ENCODE data around the gene NEDD4L.

GRCh38 chr18:58104096-58104495, 60.1 kb downstream of the NEDD4L start:
- TF ChIP-seq EZH2 (IDR thresholded peaks at IDR 0.05; ENCODE audit: borderline replicate concordance, low read length), result no peak
- TF ChIP-seq, protein P1, sequence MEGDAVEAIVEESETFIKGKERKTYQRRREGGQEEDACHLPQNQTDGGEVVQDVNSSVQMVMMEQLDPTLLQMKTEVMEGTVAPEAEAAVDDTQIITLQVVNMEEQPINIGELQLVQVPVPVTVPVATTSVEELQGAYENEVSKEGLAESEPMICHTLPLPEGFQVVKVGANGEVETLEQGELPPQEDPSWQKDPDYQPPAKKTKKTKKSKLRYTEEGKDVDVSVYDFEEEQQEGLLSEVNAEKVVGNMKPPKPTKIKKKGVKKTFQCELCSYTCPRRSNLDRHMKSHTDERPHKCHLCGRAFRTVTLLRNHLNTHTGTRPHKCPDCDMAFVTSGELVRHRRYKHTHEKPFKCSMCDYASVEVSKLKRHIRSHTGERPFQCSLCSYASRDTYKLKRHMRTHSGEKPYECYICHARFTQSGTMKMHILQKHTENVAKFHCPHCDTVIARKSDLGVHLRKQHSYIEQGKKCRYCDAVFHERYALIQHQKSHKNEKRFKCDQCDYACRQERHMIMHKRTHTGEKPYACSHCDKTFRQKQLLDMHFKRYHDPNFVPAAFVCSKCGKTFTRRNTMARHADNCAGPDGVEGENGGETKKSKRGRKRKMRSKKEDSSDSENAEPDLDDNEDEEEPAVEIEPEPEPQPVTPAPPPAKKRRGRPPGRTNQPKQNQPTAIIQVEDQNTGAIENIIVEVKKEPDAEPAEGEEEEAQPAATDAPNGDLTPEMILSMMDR (conservative IDR thresholded peaks at IDR 0.05 in 1 of 2, IDR thresholded peaks at IDR 0.05 in 1 of 2; ENCODE audit: extremely low read depth in 1 of 2, insufficient read depth in 1 of 2, low read depth in 1 of 2, low read length in 2 of 2), result no peak
